H9 (cell line): ENCODE results near the gene CCDC91. TPM values are rescaled to one million over a fixed set of nuclear protein-coding genes. Genes with fewer than 3 reads are reported as not detected.
A peak's percentile ranks its signal among the peaks of the same experiment; 100 is the strongest.

Experiments
- DNase-seq: peaks from one replicate; pipeline ENCODE4 v3.0.0-alpha.2; 2017
- H2AFZ ChIP-seq: one replicate; pipeline ENCODE4 v1.6.1; 2013; ENCODE audit warnings: mild to moderate bottlenecking, low read length, control low read depth, moderate library complexity
- H2AK5ac ChIP-seq: 2 replicates; pipeline ENCODE4 v1.6.1; 2013; ENCODE audit warnings: low read length, control low read depth, mixed read lengths; ENCODE audit not compliant: insufficient read length
- H2BK120ac ChIP-seq: one replicate; pipeline ENCODE4 v1.6.1; 2013; ENCODE audit warnings: low read depth, mild to moderate bottlenecking, low read length, control low read depth, inconsistent platforms; ENCODE audit not compliant: poor library complexity, severe bottlenecking
- H2BK12ac ChIP-seq: 2 replicates; pipeline ENCODE4 v1.6.1; 2013; ENCODE audit warnings: low read length, control low read depth, mixed read lengths, low read depth; ENCODE audit not compliant: insufficient read length
- H2BK15ac ChIP-seq: 2 replicates; pipeline ENCODE4 v1.6.1; 2013; ENCODE audit warnings: low read depth, low read length, control low read depth
- H2BK20ac ChIP-seq: one replicate; pipeline ENCODE4 v1.6.1; 2013; ENCODE audit warnings: low read depth, mild to moderate bottlenecking, low read length, control low read depth, inconsistent platforms; ENCODE audit not compliant: poor library complexity, severe bottlenecking
- H2BK5ac ChIP-seq: 2 replicates; pipeline ENCODE4 v1.6.1; 2013; ENCODE audit warnings: low read length, control low read depth, mixed read lengths; ENCODE audit not compliant: insufficient read length
- H3K14ac ChIP-seq: 2 replicates; pipeline ENCODE4 v1.6.1; 2013; ENCODE audit warnings: low read length, control low read depth; ENCODE audit not compliant: insufficient read depth
- H3K18ac ChIP-seq: 2 replicates; pipeline ENCODE4 v1.6.1; 2013; ENCODE audit warnings: low read depth, mild to moderate bottlenecking, mixed read lengths, low read length, control low read depth; ENCODE audit not compliant: insufficient read length
- H3K23ac ChIP-seq: 2 replicates; pipeline ENCODE4 v1.6.1; 2013; ENCODE audit warnings: low read length, control low read depth, mixed read lengths, low read depth; ENCODE audit not compliant: insufficient read length
- H3K23me2 ChIP-seq: 2 replicates; pipeline ENCODE4 v1.6.1; 2013; ENCODE audit warnings: low read depth, mild to moderate bottlenecking, mixed read lengths, low read length, control low read depth; ENCODE audit not compliant: insufficient read length, poor library complexity, severe bottlenecking
- H3K27ac ChIP-seq: 2 replicates; pipeline ENCODE4 v1.5.1; 2013; ENCODE audit warnings: low read length, control low read depth, mixed read lengths, low read depth; ENCODE audit not compliant: insufficient read length
- H3K27me3 ChIP-seq: 2 replicates; pipeline ENCODE4 v1.6.1; 2013; ENCODE audit warnings: low read length, control low read depth, inconsistent platforms; ENCODE audit not compliant: insufficient read depth
- H3K4ac ChIP-seq: 2 replicates; pipeline ENCODE4 v1.6.1; 2013; ENCODE audit warnings: low read depth, mild to moderate bottlenecking, control low read depth, inconsistent platforms, low read length, moderate library complexity
- H3K4me1 ChIP-seq: 2 replicates; pipeline ENCODE4 v1.6.1; 2013; ENCODE audit warnings: low read length, control low read depth, inconsistent platforms; ENCODE audit not compliant: insufficient read depth
- H3K4me2 ChIP-seq: 2 replicates; pipeline ENCODE4 v1.6.1; 2013; ENCODE audit warnings: low read length, control low read depth, mixed read lengths; ENCODE audit not compliant: insufficient read length, insufficient read depth
- H3K56ac ChIP-seq: 2 replicates; pipeline ENCODE4 v1.6.1; 2013; ENCODE audit warnings: low read depth, mild to moderate bottlenecking, mixed read lengths, low read length, control low read depth; ENCODE audit not compliant: insufficient read length
- H3K79me1 ChIP-seq: 2 replicates; pipeline ENCODE4 v1.6.1; 2013; ENCODE audit warnings: low read depth, mild to moderate bottlenecking, moderate library complexity, low read length, control low read depth, inconsistent platforms; ENCODE audit not compliant: insufficient read depth, poor library complexity, severe bottlenecking
- H3K79me2 ChIP-seq: 2 replicates; pipeline ENCODE4 v1.6.1; 2013; ENCODE audit warnings: low read length, control low read depth, inconsistent platforms; ENCODE audit not compliant: insufficient read depth
- H3K9ac ChIP-seq: 2 replicates; pipeline ENCODE4 v1.6.1; 2013; ENCODE audit warnings: low read length, control low read depth, mixed read lengths; ENCODE audit not compliant: insufficient read length; ENCODE audit errors: extremely low read depth
- H3K9me3 ChIP-seq: one replicate; pipeline ENCODE4 v1.6.1; 2013; ENCODE audit warnings: low read depth, low read length, inconsistent platforms; ENCODE audit not compliant: control insufficient read depth
- H3T11ph ChIP-seq: one replicate; pipeline ENCODE4 v1.6.1; 2013; ENCODE audit warnings: mild to moderate bottlenecking, low read length, control low read depth, inconsistent platforms
- H4K20me1 ChIP-seq: one replicate; pipeline ENCODE4 v1.6.1; 2013; ENCODE audit not compliant: control insufficient read depth, insufficient read length, insufficient read depth
- H4K5ac ChIP-seq: 2 replicates; pipeline ENCODE4 v1.6.1; 2013; ENCODE audit warnings: low read depth, mild to moderate bottlenecking, mixed read lengths, low read length, control low read depth; ENCODE audit not compliant: insufficient read length
- H4K8ac ChIP-seq: replicated peaks from 2 replicates; pipeline ENCODE4 v1.6.1; 2013; ENCODE audit warnings: low read length, control low read depth, mixed read lengths, low read depth; ENCODE audit not compliant: insufficient read length
- H4K91ac ChIP-seq: 2 replicates; pipeline ENCODE4 v1.6.1; 2013; ENCODE audit warnings: low read depth, mild to moderate bottlenecking, moderate library complexity, mixed read lengths, low read length, control low read depth; ENCODE audit not compliant: insufficient read length
- H3K27ac Mint-ChIP-seq, 3 experiments: 2 replicates in 2 of 3; 3 replicates in 1 of 3; pipeline ENCODE4 v1.8.0; 2020 to 2021; ENCODE audit warnings: mixed read lengths in 3 of 3, mild to moderate bottlenecking in 1 of 3, moderate library complexity in 1 of 3
- H3K27me3 Mint-ChIP-seq: 2 replicates; pipeline ENCODE4 v1.8.0; 2021; ENCODE audit warnings: low read depth, mild to moderate bottlenecking, moderate library complexity, mixed read lengths
- H3K36me3 Mint-ChIP-seq, 3 experiments: 2 replicates in 2 of 3; 3 replicates in 1 of 3; pipeline ENCODE4 v1.8.0; 2020 to 2021; ENCODE audit warnings: low read depth in 3 of 3, mixed read lengths in 3 of 3; ENCODE audit not compliant: insufficient read depth in 1 of 3
- H3K4me1 Mint-ChIP-seq, 2 experiments: 2 replicates each; pipeline ENCODE4 v1.8.0; 2020; ENCODE audit warnings: mixed read lengths in 2 of 2
- H3K4me3 Mint-ChIP-seq, 2 experiments: 2 replicates in 1 of 2; 3 replicates in 1 of 2; pipeline ENCODE4 v1.8.0; 2020 to 2021; ENCODE audit warnings: mild to moderate bottlenecking in 2 of 2, mixed read lengths in 2 of 2, moderate library complexity in 1 of 2
- H3K9me3 Mint-ChIP-seq, 2 experiments: 2 replicates in 1 of 2; 3 replicates in 1 of 2; pipeline ENCODE4 v1.8.0; 2020; ENCODE audit warnings: mild to moderate bottlenecking in 2 of 2, mixed read lengths in 2 of 2, moderate library complexity in 1 of 2
- WGBS: extraction: QIAGEN DNeasy Blood & Tissue Kit; methylation state at CpG from one replicate; pipeline ENCODE4 v1.1.7; 2013; ENCODE audit warnings: missing lambda C conversion rate, low lambda C conversion rate, mixed read lengths; ENCODE audit not compliant: insufficient read length; ENCODE audit errors: extremely low coverage; 5-methylcytosine and 5-hydroxymethylcytosine counted together
- total RNA-seq: library from RNA; stranded (reverse); gene quantifications from 2 replicates; pipeline ENCODE4 v1.2.1, GENCODE V29; 2021
- TF ChIP-seq, protein P1 (sequence below): fragments of 200-600 bp; sonication (generic); conservative IDR thresholded peaks from 3 replicates; pipeline ENCODE4 v1.8.0; 2021; ENCODE audit warnings: antibody characterized with exemption, mild to moderate bottlenecking

Gene CCDC91
- total RNA-seq, 1 experiment from 2014 or later = 22.7 TPM

- no peak overlapping the region for H2BK12ac ChIP-seq
- H3K79me2 ChIP-seq = no peaks in the 10 kb centered on the region; the same call in 1 of the 2 replicates
- H3K9me3 ChIP-seq = no peaks in the 10 kb centered on the region
- Mint-ChIP-seq H3K27me3 (no peaks in the 10 kb centered on the region), H3K27ac (0 out of 7 replicates have a peak overlapping the region, but pooled peaks of 1 of the 3 experiments have one; percentile 8), H3K9me3 (peaks cover 11% of the 10 kb centered on the region in 2 experiments), H3K4me1 (peaks cover 22 to 24% of the 10 kb centered on the region in 2 experiments), H3K4me3 (no peak overlapping the region), H3K36me3 (peaks cover 4 to 25% (median 6%) of the 10 kb centered on the region in 3 experiments; a peak in 6 of 7 replicates)
- H4K8ac ChIP-seq = no peak overlapping the region
- no peak overlapping the region for H2BK15ac ChIP-seq
- H3K56ac ChIP-seq = no peak overlapping the region
- no peak overlapping the region for H2AFZ ChIP-seq
- no peaks in the 10 kb centered on the region for H3K23me2 ChIP-seq
- no peak overlapping the region for H3K14ac ChIP-seq
- peaks cover 3% of the 10 kb centered on the region for H3K79me1 ChIP-seq
- H4K20me1 ChIP-seq = no peaks in the 10 kb centered on the region
- no peak overlapping the region for H2BK5ac ChIP-seq
- H3K4ac ChIP-seq = no peak overlapping the region
- no peaks in the 10 kb centered on the region for H3K27me3 ChIP-seq
- no peak overlapping the region for H3K9ac ChIP-seq
- H3K18ac ChIP-seq = no peak overlapping the region
- no peak for DNase-seq
- no peak overlapping the region for H3T11ph ChIP-seq
- TF ChIP-seq, protein P1, sequence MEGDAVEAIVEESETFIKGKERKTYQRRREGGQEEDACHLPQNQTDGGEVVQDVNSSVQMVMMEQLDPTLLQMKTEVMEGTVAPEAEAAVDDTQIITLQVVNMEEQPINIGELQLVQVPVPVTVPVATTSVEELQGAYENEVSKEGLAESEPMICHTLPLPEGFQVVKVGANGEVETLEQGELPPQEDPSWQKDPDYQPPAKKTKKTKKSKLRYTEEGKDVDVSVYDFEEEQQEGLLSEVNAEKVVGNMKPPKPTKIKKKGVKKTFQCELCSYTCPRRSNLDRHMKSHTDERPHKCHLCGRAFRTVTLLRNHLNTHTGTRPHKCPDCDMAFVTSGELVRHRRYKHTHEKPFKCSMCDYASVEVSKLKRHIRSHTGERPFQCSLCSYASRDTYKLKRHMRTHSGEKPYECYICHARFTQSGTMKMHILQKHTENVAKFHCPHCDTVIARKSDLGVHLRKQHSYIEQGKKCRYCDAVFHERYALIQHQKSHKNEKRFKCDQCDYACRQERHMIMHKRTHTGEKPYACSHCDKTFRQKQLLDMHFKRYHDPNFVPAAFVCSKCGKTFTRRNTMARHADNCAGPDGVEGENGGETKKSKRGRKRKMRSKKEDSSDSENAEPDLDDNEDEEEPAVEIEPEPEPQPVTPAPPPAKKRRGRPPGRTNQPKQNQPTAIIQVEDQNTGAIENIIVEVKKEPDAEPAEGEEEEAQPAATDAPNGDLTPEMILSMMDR = no peak
- no peak overlapping the region for H3K27ac ChIP-seq
- peaks cover 2% of the 10 kb centered on the region; the same call in 1 of the 2 replicates for H3K4me1 ChIP-seq
- H2AK5ac ChIP-seq = no peak overlapping the region
- H4K5ac ChIP-seq = no peak overlapping the region
- no peak overlapping the region for H3K23ac ChIP-seq
- H2BK120ac ChIP-seq = no peak overlapping the region
- no peak overlapping the region for H3K4me2 ChIP-seq
- H2BK20ac ChIP-seq = no peak overlapping the region
- no CpG with 5 or more reads among the region's 2 CpGs for WGBS
- no peak overlapping the region for H4K91ac ChIP-seq
These were observed 33.6 kb downstream of the CCDC91 start for GRCh38 chr12:28223858-28224257.
